AG08396 (cell line): ENCODE measurements around the gene PLEKHJ1.
"Not testable (repeated sequence)": the region's sequence is repeated elsewhere in the genome, so short reads cannot be mapped to it uniquely, and the experiment has no call there.

ENCODE experiments used
- DNase-seq: peaks from one replicate; pipeline ENCODE4 v3.0.0; 2012; ENCODE audit warnings: low spot score, mixed read lengths

The PLEKHJ1 gene

GRCh38 chr19:2219726-2220125, 16.4 kb downstream of the PLEKHJ1 start:
- DNase-seq = no peak

- DNase-seq = no peak
Observed at GRCh38 chr19:2217591-2217990, 18.5 kb downstream of the PLEKHJ1 start.

- no peak for DNase-seq
Observed at GRCh38 chr19:2216361-2217225, 19.5 kb downstream of the PLEKHJ1 start.

- no peak for DNase-seq
Observed at GRCh38 chr19:2215281-2215751, 20.8 kb downstream of the PLEKHJ1 start.

GRCh38 chr19:2214251-2214650, 21.9 kb downstream of the PLEKHJ1 start:
- DNase-seq = no peak

DNA sequence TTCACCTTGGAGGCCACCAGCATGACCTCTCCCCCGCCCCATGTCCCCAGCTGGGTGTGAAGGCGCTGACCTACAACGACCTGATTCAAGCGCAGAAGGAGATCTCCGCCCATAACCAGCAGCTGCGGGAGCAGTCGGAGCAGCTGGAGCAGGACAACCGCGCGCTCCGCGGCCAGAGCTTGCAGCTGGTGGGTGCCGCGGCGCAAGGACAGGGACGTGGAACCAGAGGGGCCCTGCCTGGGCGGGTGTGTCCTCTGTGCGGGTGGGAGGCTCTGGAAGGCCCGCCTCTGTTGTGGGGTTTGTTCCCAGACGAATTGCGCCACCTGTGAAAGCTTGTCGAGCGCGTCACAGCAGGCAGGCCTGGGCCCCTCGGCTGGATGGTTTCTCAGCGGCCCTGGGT, 22.3 kb downstream of the PLEKHJ1 start:
- no peak for DNase-seq

- no peak for DNase-seq
Observed at GRCh38 chr19:2212861-2213711, 23.0 kb downstream of the PLEKHJ1 start.

- DNase-seq = no peak
Observed at GRCh38 chr19:2210987-2211740, 25.0 kb downstream of the PLEKHJ1 start.

- DNase-seq = no peak
Observed at GRCh38 chr19:2210206-2210605, 25.9 kb downstream of the PLEKHJ1 start.

GRCh38 chr19:2209408-2209807, 26.7 kb downstream of the PLEKHJ1 start:
- DNase-seq = no peak

DNA sequence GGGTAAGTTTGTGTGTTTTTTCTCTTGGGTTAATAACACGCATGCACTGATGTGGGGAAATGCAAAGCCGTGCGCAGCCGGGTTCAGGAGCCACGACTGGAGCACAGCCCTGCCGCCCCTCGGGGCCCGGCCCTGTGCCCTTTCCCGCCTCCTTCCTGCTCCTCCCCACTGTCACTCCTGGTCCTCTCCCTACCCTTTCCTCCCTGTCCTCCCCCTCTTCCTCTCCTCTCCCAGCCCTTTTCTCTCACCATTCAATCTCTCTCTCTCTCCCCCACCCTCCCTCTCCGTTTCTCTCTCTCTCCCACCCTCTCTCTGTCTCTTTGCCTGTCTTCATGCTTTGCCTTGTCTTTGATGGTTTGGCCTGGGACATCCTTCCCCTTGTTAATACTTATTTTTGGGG, 27.2 kb downstream of the PLEKHJ1 start:
- no peak for DNase-seq

DNA sequence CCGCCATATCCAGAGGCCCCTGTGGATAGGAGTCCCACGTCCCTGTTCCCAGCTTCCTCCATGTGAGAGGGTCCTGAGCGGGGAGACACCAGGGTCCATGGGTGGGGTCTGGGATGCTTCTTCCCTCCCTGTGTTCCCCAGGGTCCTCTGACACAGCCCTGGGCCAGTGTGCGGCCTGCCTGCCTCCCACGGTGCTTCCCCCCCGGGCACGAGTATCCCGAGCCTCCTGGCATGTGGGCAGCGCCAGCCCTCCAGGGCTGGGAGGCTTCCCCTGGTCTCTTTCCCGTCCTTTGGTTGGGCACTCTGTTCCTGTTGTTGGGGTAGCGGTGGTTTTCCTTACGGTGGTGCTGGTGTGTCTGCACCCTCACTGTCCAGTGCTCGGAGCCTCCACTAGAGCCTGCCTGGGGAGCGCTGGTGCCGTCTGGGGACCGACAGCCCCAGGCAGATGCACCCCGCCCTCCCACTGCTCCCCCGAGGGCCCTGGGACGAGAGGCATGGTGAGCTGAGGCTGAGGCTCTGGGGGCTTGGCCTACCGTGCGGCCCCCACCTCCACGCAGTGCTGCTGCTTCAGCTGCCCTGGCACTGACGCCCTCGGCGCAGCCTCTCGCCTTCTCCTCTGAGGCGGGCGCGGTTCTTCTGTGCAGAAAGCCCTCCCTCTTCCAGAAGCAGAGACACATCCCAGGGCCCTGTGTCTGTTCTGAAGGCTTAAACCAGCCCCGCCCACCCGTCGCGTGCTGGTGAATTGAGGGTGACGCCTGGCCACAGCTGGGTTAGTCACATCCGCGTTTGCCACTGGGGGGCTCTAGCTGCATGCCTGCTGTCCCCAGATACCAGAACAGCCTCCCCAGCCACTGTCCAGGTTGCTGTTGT, 27.9 kb downstream of the PLEKHJ1 start:
- peak; percentile 88 for DNase-seq

GRCh38 chr19:2207008-2207407, 29.1 kb downstream of the PLEKHJ1 start:
- no peak for DNase-seq

DNA sequence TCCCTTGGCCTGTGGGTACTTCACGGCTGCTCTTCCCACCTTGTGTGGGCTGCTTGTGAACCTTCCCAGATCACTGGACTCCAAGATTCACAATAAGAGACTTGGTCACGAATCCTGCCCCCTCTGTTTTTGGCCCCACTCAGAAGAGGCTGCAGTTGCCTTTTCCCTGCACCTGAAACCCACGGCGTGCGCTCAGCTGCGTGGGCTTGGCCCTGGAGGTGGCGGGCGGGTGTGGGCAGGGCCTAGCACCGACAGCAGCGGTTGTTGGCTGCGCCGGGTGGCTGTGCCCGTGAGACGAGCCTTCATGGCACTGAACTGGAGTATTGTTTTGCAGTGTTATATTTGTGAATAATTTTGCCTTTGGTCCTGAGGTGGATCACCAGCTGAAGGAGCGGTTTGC, 33.8 kb downstream of the PLEKHJ1 start:
- no peak for DNase-seq

GRCh38 chr19:2201473-2202148, 34.5 kb downstream of the PLEKHJ1 start:
- no peak for DNase-seq

DNA sequence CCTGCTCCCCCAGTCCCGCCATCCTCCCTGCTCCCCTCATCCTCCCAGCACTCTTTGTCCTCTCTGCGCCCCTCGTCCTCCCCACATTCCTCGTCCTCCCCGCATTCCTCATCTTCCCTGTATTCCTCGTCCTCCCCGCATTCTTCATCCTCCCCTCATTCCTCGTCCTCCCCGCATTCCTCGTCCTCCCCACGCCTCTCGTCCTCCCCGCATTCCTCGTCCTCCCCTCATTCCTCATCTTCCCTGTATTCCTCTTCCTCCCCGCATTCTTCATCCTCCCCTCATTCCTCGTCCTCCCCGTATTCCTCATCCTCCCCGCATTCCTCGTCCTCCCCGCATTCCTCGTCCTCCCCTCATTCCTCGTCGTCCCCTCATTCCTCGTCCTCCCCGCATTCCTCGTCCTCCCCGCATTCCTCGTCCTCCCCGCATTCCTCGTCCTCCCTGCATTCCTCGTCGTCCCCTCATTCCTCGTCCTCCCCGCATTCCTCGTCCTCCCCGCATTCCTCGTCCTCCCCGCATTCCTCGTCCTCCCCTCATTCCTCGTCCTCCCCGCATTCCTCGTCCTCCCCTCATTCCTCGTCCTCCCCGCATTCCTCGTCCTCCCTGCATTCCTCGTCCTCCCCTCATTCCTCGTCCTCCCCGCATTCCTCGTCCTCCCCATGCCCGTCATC, 35.4 kb downstream of the PLEKHJ1 start:
- DNase-seq = not testable (repeated sequence)

DNA sequence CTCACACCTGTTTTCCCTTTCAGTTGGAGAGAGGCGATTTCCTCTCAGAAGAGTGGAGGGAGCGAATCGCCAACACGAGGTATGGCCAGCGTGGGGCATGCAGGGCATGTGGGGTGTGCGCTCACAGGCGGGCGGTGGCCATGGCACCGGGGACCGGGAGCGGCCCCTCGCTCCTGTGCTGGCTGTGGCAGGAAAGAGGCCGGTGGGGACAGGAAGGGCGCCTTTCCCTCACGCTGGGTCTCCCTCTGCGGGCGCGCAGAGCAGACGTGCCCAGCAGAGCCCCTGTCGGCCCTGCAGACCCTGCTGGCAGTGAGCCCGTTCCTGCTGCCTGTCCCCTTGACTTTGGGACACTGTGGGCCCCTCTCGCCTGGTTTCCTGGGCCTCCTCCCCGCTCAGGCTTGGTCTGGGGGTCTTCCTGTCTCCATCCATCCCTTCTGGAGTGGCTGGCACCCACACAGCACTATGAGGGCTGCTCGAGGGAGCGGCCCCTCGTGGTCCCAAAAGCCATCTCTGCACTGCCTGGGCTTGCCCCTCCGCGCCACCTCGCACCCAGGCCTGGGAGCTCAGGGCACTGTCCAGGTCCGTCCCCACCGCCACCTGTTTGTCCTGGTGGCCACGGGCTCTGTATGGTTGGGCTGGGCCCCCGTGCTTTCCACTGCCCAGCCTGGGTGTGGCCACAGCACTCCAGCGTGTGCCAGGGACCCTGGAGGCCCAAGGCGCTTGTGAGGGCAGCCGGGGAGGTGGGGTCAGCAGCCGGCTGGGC, 36.1 kb downstream of the PLEKHJ1 start:
- DNase-seq = no peak

GRCh38 chr19:2199215-2199614, 36.9 kb downstream of the PLEKHJ1 start:
- no peak for DNase-seq

GRCh38 chr19:2198317-2198716, 37.8 kb downstream of the PLEKHJ1 start:
- DNase-seq = no peak
